CD14-positive monocyte (primary cell): Measurements from ENCODE around the gene PLXNC1. TPM values are rescaled to one million over a fixed set of nuclear protein-coding genes. Genes with fewer than 3 reads are reported as not detected.

Experiments used
- DNase-seq, 3 donors: peaks; one replicate each; pipeline ENCODE4 v3.0.0-alpha.2; 2011 to 2022
- H2AFZ ChIP-seq: 2 replicates; pipeline ENCODE4 v1.6.0; 2012; ENCODE audit warnings: mild to moderate bottlenecking, low read depth, low read length, inconsistent platforms; ENCODE audit not compliant: insufficient read depth, poor library complexity, severe bottlenecking
- H3K27ac ChIP-seq, 2 donors: 1 replicate in 1 of 2; 2 replicates in 1 of 2; pipeline ENCODE4 v1.5.1; 2012 to 2013; ENCODE audit warnings: low read length in 2 of 2, control low read depth in 1 of 2, inconsistent platforms in 1 of 2, low read depth in 1 of 2, mild to moderate bottlenecking in 1 of 2
- H3K27me3 ChIP-seq, 2 donors: one replicate each; pipeline versions ENCODE4 v1.6.0 to v1.6.1; 2011 to 2013; ENCODE audit warnings: low read length in 2 of 2; ENCODE audit not compliant: control insufficient read depth in 2 of 2, insufficient read depth in 2 of 2
- H3K36me3 ChIP-seq, 2 donors: replicated peaks in 1 of 2; 1 replicate in 1 of 2; 2 replicates in 1 of 2; pipeline versions ENCODE4 v1.5.1 to v1.6.1; 2012 to 2013; ENCODE audit warnings: low read length in 2 of 2, control low read depth in 1 of 2, inconsistent platforms in 1 of 2, mild to moderate bottlenecking in 1 of 2; ENCODE audit not compliant: insufficient read depth in 2 of 2, control insufficient read depth in 1 of 2
- H3K4me1 ChIP-seq, 2 donors: 1 replicate in 1 of 2; 2 replicates in 1 of 2; pipeline versions ENCODE4 v1.5.1 to v1.6.1; 2012 to 2013; ENCODE audit warnings: low read length in 2 of 2, control low read depth in 1 of 2, inconsistent platforms in 1 of 2, mild to moderate bottlenecking in 1 of 2, moderate library complexity in 1 of 2; ENCODE audit not compliant: insufficient read depth in 2 of 2, control insufficient read depth in 1 of 2
- H3K4me2 ChIP-seq: replicated peaks from 2 replicates; pipeline ENCODE3; 2012; ENCODE audit warnings: low read length, moderate library complexity, mild to moderate bottlenecking; ENCODE audit not compliant: poor library complexity, severe bottlenecking; ENCODE audit errors: extremely low read depth
- H3K4me3 ChIP-seq, 3 experiments: fragments of 200-600 bp in 1 of 3; sonication (generic) in 1 of 3; replicated peaks in 1 of 3; 1 replicate in 2 of 3; 2 replicates in 1 of 3; pipeline ENCODE4 v1.5.1; 2011 to 2013; ENCODE audit warnings: low read length in 3 of 3, mild to moderate bottlenecking in 3 of 3, control low read depth in 2 of 3, low read depth in 2 of 3, inconsistent platforms in 1 of 3, moderate library complexity in 1 of 3
- H3K79me2 ChIP-seq: 2 replicates; pipeline ENCODE4 v1.6.0; 2012; ENCODE audit warnings: mild to moderate bottlenecking, control low read depth, inconsistent platforms, low read length, moderate library complexity; ENCODE audit not compliant: insufficient read depth
- H3K9ac ChIP-seq: 2 replicates; pipeline ENCODE4 v1.6.0; 2017; ENCODE audit warnings: low read length, mild to moderate bottlenecking; ENCODE audit not compliant: insufficient read depth, poor library complexity, severe bottlenecking
- H3K9me3 ChIP-seq, 2 donors: replicated peaks in 1 of 2; 1 replicate in 1 of 2; 2 replicates in 1 of 2; pipeline versions ENCODE4 v1.5.1 to v1.6.1; 2012 to 2013; ENCODE audit warnings: low read length in 2 of 2, control low read depth in 1 of 2; ENCODE audit not compliant: control insufficient read depth in 1 of 2, insufficient read depth in 1 of 2
- H4K20me1 ChIP-seq: 2 replicates; pipeline ENCODE4 v1.6.0; 2012; ENCODE audit warnings: mild to moderate bottlenecking, low read length, control low read depth, moderate library complexity; ENCODE audit not compliant: insufficient read depth
- H3K27ac Mint-ChIP-seq, 7 donors: one replicate each; pipeline ENCODE4 v1.8.0; 2020; ENCODE audit warnings: mild to moderate bottlenecking in 7 of 7, mixed read lengths in 7 of 7, moderate library complexity in 6 of 7, inconsistent platforms in 2 of 7
- H3K27me3 Mint-ChIP-seq, 3 donors: one replicate each; pipeline ENCODE4 v1.8.0; 2021 to 2022; ENCODE audit warnings: low read depth in 3 of 3, mild to moderate bottlenecking in 3 of 3, mixed read lengths in 3 of 3, moderate library complexity in 3 of 3, inconsistent platforms in 1 of 3
- H3K36me3 Mint-ChIP-seq, 2 donors: one replicate each; pipeline ENCODE4 v1.8.0; 2020; ENCODE audit warnings: mixed read lengths in 2 of 2, inconsistent platforms in 1 of 2, mild to moderate bottlenecking in 1 of 2
- H3K4me1 Mint-ChIP-seq: one replicate; pipeline ENCODE4 v1.8.0; 2020; ENCODE audit warnings: mild to moderate bottlenecking, mixed read lengths
- H3K4me3 Mint-ChIP-seq, 2 donors: one replicate each; pipeline ENCODE4 v1.8.0; 2020; ENCODE audit warnings: mild to moderate bottlenecking in 2 of 2, mixed read lengths in 2 of 2, moderate library complexity in 1 of 2
- H3K9me3 Mint-ChIP-seq, 7 donors: one replicate each; pipeline ENCODE4 v1.8.0; 2020 to 2022; ENCODE audit warnings: mixed read lengths in 7 of 7, mild to moderate bottlenecking in 6 of 7, moderate library complexity in 6 of 7, inconsistent platforms in 2 of 7
- WGBS: methylation state at CpG from one replicate; pipeline ENCODE4 v1.1.5; 2013; ENCODE audit warnings: missing lambda C conversion rate; ENCODE audit not compliant: insufficient coverage; 5-methylcytosine and 5-hydroxymethylcytosine counted together
- intact Hi-C, 2 donors: fragments of 100-400 bp; cut with micrococcal nuclease; formaldehyde crosslinking; loops; one replicate each; pipeline versions ENCODE4 v1.15.0 to v1.15.1; 2023
- polyA plus RNA-seq, 3 donors: library from polyadenylated mRNA; depleted of rRNA in 1 of 3; unstranded in 2 of 3; stranded (reverse) in 1 of 3; fragments of 300-500 nt in 2 of 3; fragments of >200 nt in 1 of 3; fragmentation: Illumina TruSeq in 2 of 3; gene quantifications; 1 replicate in 2 of 3; 2 replicates in 1 of 3; pipeline ENCODE4 v1.2.3, GENCODE V29; 2012 to 2021
- TF ChIP-seq, protein P1 (sequence below): fragments of 200-600 bp; IDR thresholded peaks from one replicate; pipeline ENCODE4 v1.8.0; 2022; ENCODE audit warnings: antibody characterized with exemption, mild to moderate bottlenecking

Gene PLXNC1
- polyA plus RNA-seq, 3 donors, result 14.3 to 35.2 (median 15.4) TPM

DNA sequence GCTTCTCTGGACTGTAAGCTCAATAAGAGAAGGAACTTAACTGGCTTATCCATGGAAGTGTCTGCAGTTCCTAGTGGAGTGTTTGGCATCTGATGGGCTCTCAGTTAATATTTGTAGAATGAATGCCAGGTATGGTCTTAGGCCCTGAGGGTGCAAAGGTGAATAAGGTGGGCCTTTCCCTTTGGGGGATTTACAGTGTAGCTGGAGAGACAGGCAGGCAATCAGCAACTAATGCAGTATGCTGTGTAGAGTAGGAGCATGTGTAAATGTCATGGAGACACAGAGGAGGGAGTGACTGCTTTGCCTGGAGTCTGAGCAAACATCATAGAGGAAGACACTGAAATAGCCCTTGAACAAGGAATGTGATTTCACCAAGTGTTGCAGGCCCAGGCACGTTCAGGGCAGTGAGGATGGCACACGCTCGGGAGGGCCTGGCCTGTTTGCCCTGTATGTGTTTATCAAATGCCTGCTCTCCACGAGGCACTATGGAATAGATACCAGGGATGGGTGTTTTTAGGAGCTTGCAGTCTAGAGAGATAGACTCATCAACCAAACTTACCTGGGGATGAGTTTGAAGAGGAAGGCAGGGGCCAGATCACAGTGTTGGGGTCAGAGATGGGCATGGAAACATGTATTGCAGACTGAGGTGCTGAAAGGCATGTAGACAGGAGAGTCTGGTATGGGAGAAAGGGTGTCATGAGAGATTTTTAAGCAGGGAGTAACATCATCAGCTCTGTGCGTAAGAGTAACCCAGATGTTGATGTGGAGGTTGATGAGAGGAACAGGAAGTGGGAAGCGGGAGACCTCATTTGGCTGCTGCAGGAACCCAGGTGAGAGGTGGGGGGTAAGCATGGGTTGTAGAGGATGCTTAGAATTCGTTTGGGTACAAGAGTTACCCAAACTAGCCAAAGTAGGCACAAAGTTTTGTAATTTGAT is 54.1 kb downstream of the PLXNC1 start:
- WGBS, result 95% methylated on average over 2 of the region's 7 CpGs
- Mint-ChIP-seq H3K4me1 (peaks cover 49% of the 10 kb centered on the region), H3K36me3 (peaks cover 50 to 61% of the 10 kb centered on the region in 2 donors), H3K27me3 (no peaks in the 10 kb centered on the region), H3K27ac (peak overlapping the region in 4 of 7 donors; percentile 3 to 76 (median 21)), H3K4me3 (no peak overlapping the region), H3K9me3 (peaks cover 0 to 4% (median 0%) of the 10 kb centered on the region in 7 donors)
- TF ChIP-seq, protein P1, sequence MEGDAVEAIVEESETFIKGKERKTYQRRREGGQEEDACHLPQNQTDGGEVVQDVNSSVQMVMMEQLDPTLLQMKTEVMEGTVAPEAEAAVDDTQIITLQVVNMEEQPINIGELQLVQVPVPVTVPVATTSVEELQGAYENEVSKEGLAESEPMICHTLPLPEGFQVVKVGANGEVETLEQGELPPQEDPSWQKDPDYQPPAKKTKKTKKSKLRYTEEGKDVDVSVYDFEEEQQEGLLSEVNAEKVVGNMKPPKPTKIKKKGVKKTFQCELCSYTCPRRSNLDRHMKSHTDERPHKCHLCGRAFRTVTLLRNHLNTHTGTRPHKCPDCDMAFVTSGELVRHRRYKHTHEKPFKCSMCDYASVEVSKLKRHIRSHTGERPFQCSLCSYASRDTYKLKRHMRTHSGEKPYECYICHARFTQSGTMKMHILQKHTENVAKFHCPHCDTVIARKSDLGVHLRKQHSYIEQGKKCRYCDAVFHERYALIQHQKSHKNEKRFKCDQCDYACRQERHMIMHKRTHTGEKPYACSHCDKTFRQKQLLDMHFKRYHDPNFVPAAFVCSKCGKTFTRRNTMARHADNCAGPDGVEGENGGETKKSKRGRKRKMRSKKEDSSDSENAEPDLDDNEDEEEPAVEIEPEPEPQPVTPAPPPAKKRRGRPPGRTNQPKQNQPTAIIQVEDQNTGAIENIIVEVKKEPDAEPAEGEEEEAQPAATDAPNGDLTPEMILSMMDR, result no peak
- H3K4me1 ChIP-seq, result peaks cover 40 to 41% of the 10 kb centered on the region in 2 donors
- H3K27me3 ChIP-seq, result no peaks in the 10 kb centered on the region
- no peaks in the 10 kb centered on the region for H3K9me3 ChIP-seq
- H3K27ac ChIP-seq, result no peak overlapping the region
- H2AFZ ChIP-seq, result no peak overlapping the region
- no peak for DNase-seq
- no peak overlapping the region for H3K4me3 ChIP-seq
- H3K9ac ChIP-seq, result no peak overlapping the region
- peaks cover 23% of the 10 kb centered on the region for H3K79me2 ChIP-seq
- H4K20me1 ChIP-seq, result peaks cover 48% of the 10 kb centered on the region
- H3K36me3 ChIP-seq, result peaks cover 5 to 64% of the 10 kb centered on the region in 2 donors
- no peak overlapping the region for H3K4me2 ChIP-seq
- intact Hi-C loops, result no loop called here

DNA sequence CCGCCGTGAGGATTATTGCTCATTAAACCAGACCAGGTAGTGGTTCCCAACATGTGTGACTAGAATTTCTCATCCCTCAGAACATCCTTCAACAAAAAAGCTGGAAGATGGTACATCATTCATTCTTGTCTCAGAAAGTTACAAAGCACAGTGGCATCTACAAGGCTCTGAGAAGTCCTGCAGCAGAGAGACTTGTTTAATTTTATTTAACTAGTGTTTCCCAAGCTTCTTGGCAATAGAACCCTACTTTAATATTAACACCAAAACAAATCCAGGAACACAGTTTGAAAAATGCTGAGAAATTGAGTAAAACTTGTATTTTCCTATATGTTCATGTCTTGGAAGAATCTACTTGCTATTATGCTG is 54.8 kb downstream of the PLXNC1 start:
- Histone ChIP-seq H3K36me3 (peaks cover 2 to 57% of the 10 kb centered on the region in 2 donors), H2AFZ (no peak overlapping the region), H3K4me2 (no peak overlapping the region), H4K20me1 (peaks cover 41% of the 10 kb centered on the region), H3K4me1 (peaks cover 47% of the 10 kb centered on the region in 2 donors), H3K9me3 (no peaks in the 10 kb centered on the region), H3K27me3 (no peaks in the 10 kb centered on the region), H3K79me2 (peaks cover 24% of the 10 kb centered on the region), H3K27ac (no peak overlapping the region), H3K9ac (no peak overlapping the region), H3K4me3 (no peak overlapping the region)
- Mint-ChIP-seq H3K4me3 (no peak overlapping the region), H3K27me3 (no peaks in the 10 kb centered on the region), H3K27ac (peak overlapping the region in 1 of 7 donors; percentile 3), H3K9me3 (peaks cover 0 to 4% (median 0%) of the 10 kb centered on the region in 7 donors), H3K36me3 (peaks cover 45 to 55% of the 10 kb centered on the region in 2 donors), H3K4me1 (peaks cover 55% of the 10 kb centered on the region)
- TF ChIP-seq, protein P1, result no peak
- DNase-seq, result no peak
- intact Hi-C loops, result no loop called here
- WGBS, result 50% methylated on average over 2 of the region's 2 CpGs
